Endometrial microvascular endothelial cells (primary cell): Measurements from ENCODE around the gene MTHFD1. TPM values are rescaled to one million over a fixed set of nuclear protein-coding genes. Genes with fewer than 3 reads are reported as not detected.

ENCODE experiments used
- in situ Hi-C: cut with HindIII; loops from 2 replicates; pipeline ENCODE4 v1.10.0; 2017; ENCODE audit warnings: low sequenced_read_pairs, low pct_unique_long_range_greater_than_20kb; ENCODE audit errors: inconsistent ontology term
- total RNA-seq: library from RNA; depleted of rRNA; stranded (reverse); fragments of >200 nt; gene quantifications from one replicate; pipeline ENCODE4 v1.2.3, GENCODE V29; 2015; ENCODE audit errors: inconsistent ontology term

The MTHFD1 gene
- total RNA-seq, 1 donor from 2014 or later = 100 TPM

DNA sequence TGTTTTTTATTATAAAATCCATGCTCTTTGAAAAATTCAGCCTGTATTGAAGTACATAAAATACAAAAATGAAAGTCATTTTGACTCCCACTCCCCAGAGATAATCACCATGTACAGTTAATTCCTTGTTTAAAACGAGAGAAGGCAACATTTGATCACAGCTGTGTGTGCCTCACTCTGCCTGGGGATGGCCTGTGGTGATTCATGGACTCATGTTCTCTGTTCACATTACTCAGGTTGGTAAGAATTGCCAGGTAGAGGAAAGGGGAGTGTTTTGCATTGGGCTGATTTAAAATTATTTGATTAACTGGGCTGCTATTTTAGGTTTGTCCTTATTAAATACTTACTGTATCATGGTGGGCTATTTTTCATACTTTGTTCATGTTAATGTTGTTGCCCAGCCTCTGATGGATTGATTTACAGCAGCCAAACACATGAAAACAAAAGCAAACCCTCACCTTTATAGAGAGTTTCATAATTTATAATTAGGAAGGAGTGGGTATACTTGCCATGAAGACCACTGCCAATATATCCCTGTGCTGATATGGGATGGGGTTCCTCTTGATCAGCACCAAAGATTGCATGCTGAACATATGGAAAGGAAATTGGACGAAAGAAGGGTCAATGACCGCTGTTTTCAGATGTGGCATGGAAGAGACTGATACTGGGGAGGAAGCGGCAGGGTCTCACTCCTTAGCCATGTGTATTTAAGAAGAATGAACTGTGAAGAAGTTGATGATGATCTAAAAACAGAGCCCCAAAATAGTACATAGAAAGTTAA, 119.4 kb downstream of the MTHFD1 start:
- in situ Hi-C loops = no loop called here

DNA sequence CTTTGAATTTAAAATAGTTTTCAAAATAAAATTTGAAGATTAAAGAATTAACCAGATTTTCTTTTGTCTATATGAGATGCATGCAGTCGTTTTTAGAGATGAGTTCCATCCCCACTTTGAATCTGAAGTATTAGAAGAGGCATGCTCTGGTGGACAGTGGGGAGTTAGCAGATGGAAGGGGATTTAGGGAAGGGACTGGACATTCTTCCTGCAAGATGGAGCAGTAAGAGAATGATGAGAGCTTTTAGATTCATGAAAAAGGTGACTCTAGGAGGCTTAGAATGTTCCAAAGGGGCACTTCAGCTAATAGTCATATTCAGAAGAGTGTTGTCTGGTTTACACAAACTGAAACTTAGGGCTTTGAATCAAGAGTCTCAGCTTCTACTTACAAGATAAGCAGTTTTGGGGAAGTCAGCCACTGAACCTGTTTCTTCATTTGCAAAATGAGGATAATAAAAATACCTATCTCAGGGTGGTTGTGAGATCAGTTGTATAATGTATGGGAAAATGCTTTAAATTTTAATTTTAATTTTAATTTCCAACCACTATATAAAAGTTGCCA, 120.1 kb downstream of the MTHFD1 start:
- in situ Hi-C loops = no loop called here

DNA sequence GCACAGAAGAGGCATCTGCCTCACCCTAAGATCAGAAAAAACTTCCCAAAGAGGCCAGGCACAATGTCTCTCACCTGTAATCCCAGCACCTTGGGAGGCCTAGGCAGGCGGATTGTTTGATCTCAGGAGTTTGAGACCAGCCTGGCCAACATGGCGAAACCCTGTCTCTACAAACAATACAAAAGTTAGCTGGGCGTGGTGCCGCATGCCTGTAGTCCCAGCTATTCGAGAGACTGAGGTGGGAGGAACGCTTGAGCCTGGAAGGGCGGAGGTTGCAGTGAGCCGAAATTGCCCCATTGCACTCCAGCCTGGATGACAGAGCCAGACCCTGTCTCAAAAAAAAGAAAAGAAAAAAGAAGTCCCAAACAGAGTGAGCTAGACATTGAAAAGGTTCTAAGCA, 120.9 kb downstream of the MTHFD1 start:
- in situ Hi-C loops = no loop called here

Other genes starting within 250 kb of the MTHFD1 start
- gene ESR2, start 94.0 kb upstream of the MTHFD1 start, total RNA-seq = 2.5 TPM
- gene AKAP5, start 77.1 kb downstream of the MTHFD1 start, total RNA-seq = 0.56 TPM
- gene ZBTB25, start 115.5 kb downstream of the MTHFD1 start, total RNA-seq = 2.2 TPM
- 17.0 TPM for gene ZBTB1, start 116.4 kb downstream of the MTHFD1 start, total RNA-seq
- 4.2 TPM for gene HSPA2, start 152.4 kb downstream of the MTHFD1 start, total RNA-seq
- gene PPP1R36, start 161.6 kb downstream of the MTHFD1 start, total RNA-seq = not detected